ENCODE results near the gene EGR1. TPM values are rescaled to one million over a fixed set of nuclear protein-coding genes. Genes with fewer than 3 reads are reported as not detected.

Gene EGR1
- polyA plus RNA-seq, 1 of the 3 experiments (the other 2 are of a cell fraction), result 48.0 TPM

DNA sequence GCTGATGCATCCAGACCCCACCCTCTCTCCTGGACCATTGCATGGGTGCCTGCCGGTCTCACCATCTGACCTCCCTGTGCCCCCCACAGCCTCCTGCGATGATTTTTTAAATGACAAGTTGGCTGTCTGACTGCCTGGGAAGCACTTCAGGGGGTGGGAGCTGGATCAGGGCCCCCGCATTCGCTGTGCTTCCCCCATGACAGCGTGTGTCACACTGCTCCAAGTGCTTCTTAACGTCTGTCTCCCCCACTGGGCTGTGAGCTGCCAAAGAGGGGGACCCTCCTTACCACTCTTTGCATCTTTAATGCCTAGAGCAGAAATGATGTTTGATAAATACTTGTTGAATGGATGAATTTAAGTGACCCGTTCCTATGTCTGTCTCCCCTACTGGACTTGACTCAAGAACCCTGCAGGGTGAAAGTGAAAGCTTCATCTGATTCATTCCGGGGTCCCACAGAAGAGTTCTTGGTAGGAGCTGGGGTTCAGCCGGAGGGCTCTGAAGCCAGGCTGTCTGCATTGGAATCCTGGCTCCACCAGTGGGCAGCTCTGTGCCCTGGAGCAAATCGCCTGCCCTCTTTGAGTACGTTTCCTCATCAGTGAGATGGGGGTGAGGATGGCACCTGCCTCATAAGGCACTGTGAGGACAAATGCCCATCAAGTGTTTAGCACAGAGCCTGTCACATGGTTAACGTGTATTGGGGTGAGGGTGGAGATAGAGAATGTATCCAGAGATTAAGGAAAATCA is 7.6 kb upstream of the EGR1 start:
- WGBS (ENCODE audit: low lambda C conversion rate), result 69% methylated on average over 10 of the region's 12 CpGs
- Histone ChIP-seq H3K9ac (no peak overlapping the region), H3K27ac (ENCODE audit: low read depth in 2 of 2, low read length in 1 of 2) (no peak overlapping the region), H2AFZ (ENCODE audit: low read depth) (no peak overlapping the region), H3K4me3 (ENCODE audit: low read depth in 2 of 2, low read length in 1 of 2) (no peak overlapping the region), H3K36me3 (replicated peaks in 1 of 2; ENCODE audit: control insufficient read depth in 1 of 2, insufficient read depth in 2 of 2, low read length in 1 of 2) (no peaks in the 10 kb centered on the region), H3F3A (replicated peaks; ENCODE audit: insufficient read depth) (no peaks in the 10 kb centered on the region), H3K79me2 (ENCODE audit: insufficient read depth) (no peaks in the 10 kb centered on the region), H4K20me1 (ENCODE audit: insufficient read depth) (no peaks in the 10 kb centered on the region), H3K4me1 (ENCODE audit: control insufficient read depth in 1 of 2, insufficient read depth in 2 of 2, low read depth in 1 of 2, low read length in 1 of 2) (no peaks in the 10 kb centered on the region; a peak in 1 of 4 replicates), H3K4me2 (no peak overlapping the region), H3K9me3 (no peaks in the 10 kb centered on the region), H3K27me3 (ENCODE audit: insufficient read depth) (no peaks in the 10 kb centered on the region), H3K9me2 (no peaks in the 10 kb centered on the region)
- TF ChIP-seq, protein P1, sequence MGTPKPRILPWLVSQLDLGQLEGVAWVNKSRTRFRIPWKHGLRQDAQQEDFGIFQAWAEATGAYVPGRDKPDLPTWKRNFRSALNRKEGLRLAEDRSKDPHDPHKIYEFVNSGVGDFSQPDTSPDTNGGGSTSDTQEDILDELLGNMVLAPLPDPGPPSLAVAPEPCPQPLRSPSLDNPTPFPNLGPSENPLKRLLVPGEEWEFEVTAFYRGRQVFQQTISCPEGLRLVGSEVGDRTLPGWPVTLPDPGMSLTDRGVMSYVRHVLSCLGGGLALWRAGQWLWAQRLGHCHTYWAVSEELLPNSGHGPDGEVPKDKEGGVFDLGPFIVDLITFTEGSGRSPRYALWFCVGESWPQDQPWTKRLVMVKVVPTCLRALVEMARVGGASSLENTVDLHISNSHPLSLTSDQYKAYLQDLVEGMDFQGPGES (IDR thresholded peaks at IDR 0.05; ENCODE audit: low read depth, low read length), result no peak
- no peak for TF ChIP-seq EZH2phosphoT487 (IDR thresholded peaks at IDR 0.05; ENCODE audit: borderline replicate concordance, low read depth)
- TF ChIP-seq EP300 (IDR thresholded peaks at IDR 0.05; ENCODE audit: borderline replicate concordance in 1 of 2, low read depth in 1 of 2, low read length in 1 of 2), result no peak
- no peak for TF ChIP-seq NRF1 (IDR thresholded peaks at IDR 0.05; ENCODE audit: low read depth, low read length)
- TF ChIP-seq, protein P2, sequence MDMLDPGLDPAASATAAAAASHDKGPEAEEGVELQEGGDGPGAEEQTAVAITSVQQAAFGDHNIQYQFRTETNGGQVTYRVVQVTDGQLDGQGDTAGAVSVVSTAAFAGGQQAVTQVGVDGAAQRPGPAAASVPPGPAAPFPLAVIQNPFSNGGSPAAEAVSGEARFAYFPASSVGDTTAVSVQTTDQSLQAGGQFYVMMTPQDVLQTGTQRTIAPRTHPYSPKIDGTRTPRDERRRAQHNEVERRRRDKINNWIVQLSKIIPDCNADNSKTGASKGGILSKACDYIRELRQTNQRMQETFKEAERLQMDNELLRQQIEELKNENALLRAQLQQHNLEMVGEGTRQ (IDR thresholded peaks at IDR 0.05; ENCODE audit: borderline replicate concordance, low read depth, low read length), result no peak
- CTCF ChIA-PET, result interaction anchor here (0.9 to 11.7 kb wide), 4 partner anchors 8 to 46 kb away, joined by 3 to 131 read pairs (median 28); no protein-coding TSS in a partner anchor
- no peak for DNase-seq
- POLR2A ChIA-PET, result no interaction called here

DNA sequence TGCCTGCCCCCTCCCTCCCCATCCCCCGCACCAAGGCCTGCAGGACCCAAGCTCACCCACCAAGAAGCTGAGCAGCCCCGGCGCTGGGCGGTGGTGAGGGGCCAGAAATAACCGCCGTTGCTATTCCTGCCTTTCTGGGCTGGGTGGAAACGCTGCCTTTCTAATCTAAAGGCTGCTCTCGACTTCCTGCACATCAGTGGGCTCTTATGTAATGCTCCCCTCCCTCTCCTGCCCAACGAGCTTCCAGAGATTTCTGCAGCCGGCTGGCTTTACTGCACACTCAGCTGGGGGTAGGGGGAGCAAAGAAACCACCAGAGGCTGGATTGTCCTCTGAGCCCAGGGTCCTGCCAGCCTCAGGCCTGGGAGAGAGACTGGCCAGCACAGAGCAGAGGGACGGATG is 6.9 kb upstream of the EGR1 start:
- Histone ChIP-seq H3K9me3 (no peaks in the 10 kb centered on the region), H3K27ac (ENCODE audit: low read depth in 2 of 2, low read length in 1 of 2) (no peak overlapping the region), H3K9me2 (no peaks in the 10 kb centered on the region), H3F3A (replicated peaks; ENCODE audit: insufficient read depth) (no peaks in the 10 kb centered on the region), H3K36me3 (replicated peaks in 1 of 2; ENCODE audit: control insufficient read depth in 1 of 2, insufficient read depth in 2 of 2, low read length in 1 of 2) (no peaks in the 10 kb centered on the region), H2AFZ (ENCODE audit: low read depth) (no peak overlapping the region), H3K27me3 (ENCODE audit: insufficient read depth) (no peaks in the 10 kb centered on the region), H3K4me2 (no peak overlapping the region), H3K9ac (no peak overlapping the region), H3K79me2 (ENCODE audit: insufficient read depth) (no peaks in the 10 kb centered on the region), H4K20me1 (ENCODE audit: insufficient read depth) (no peaks in the 10 kb centered on the region), H3K4me3 (ENCODE audit: low read depth in 2 of 2, low read length in 1 of 2) (no peak overlapping the region), H3K4me1 (ENCODE audit: control insufficient read depth in 1 of 2, insufficient read depth in 2 of 2, low read depth in 1 of 2, low read length in 1 of 2) (peaks cover 0 to 3% of the 10 kb centered on the region in 2 experiments; a peak in 1 of 4 replicates)
- no peak for DNase-seq
- CTCF ChIA-PET, result interaction anchor here (0.9 to 11.7 kb wide), 3 partner anchors 9 to 45 kb away, joined by 3 to 131 read pairs (median 51); no protein-coding TSS in a partner anchor
- TF ChIP-seq SIN3A (IDR thresholded peaks at IDR 0.05; ENCODE audit: borderline replicate concordance, low read depth, low read length) (no peak), TAF1 (IDR thresholded peaks at IDR 0.05; ENCODE audit: borderline replicate concordance, low read depth, low read length) (no peak), MXI1 (IDR thresholded peaks at IDR 0.05; ENCODE audit: low read depth, low read length) (no peak), GABPA (IDR thresholded peaks at IDR 0.05; ENCODE audit: low read depth) (no peak), MEF2A (IDR thresholded peaks at IDR 0.05; ENCODE audit: borderline replicate concordance, low read depth) (no peak), RAD21 (IDR thresholded peaks at IDR 0.05; ENCODE audit: low read length) (no peak), NRF1 (IDR thresholded peaks at IDR 0.05; ENCODE audit: low read depth, low read length) (no peak), YY1 (IDR thresholded peaks at IDR 0.05; ENCODE audit: low read depth) (no peak), SMC3 (IDR thresholded peaks at IDR 0.05; ENCODE audit: low read depth, low read length) (no peak), TCF12 (IDR thresholded peaks at IDR 0.05) (no peak)
- TF ChIP-seq, protein P3, sequence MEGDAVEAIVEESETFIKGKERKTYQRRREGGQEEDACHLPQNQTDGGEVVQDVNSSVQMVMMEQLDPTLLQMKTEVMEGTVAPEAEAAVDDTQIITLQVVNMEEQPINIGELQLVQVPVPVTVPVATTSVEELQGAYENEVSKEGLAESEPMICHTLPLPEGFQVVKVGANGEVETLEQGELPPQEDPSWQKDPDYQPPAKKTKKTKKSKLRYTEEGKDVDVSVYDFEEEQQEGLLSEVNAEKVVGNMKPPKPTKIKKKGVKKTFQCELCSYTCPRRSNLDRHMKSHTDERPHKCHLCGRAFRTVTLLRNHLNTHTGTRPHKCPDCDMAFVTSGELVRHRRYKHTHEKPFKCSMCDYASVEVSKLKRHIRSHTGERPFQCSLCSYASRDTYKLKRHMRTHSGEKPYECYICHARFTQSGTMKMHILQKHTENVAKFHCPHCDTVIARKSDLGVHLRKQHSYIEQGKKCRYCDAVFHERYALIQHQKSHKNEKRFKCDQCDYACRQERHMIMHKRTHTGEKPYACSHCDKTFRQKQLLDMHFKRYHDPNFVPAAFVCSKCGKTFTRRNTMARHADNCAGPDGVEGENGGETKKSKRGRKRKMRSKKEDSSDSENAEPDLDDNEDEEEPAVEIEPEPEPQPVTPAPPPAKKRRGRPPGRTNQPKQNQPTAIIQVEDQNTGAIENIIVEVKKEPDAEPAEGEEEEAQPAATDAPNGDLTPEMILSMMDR (IDR thresholded peaks at IDR 0.05), result no peak
- TF ChIP-seq, protein P4, sequence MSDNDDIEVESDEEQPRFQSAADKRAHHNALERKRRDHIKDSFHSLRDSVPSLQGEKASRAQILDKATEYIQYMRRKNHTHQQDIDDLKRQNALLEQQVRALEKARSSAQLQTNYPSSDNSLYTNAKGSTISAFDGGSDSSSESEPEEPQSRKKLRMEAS (IDR thresholded peaks at IDR 0.05; ENCODE audit: low read depth), result no peak
- WGBS (ENCODE audit: low lambda C conversion rate), result 60% methylated on average over 3 of the region's 11 CpGs
- POLR2A ChIA-PET, result no interaction called here
